ENCODE results near the gene CNTNAP4. TPM values are rescaled to one million over a fixed set of nuclear protein-coding genes. Genes with fewer than 3 reads are reported as not detected.
A peak's percentile ranks its signal among the peaks of the same experiment; 100 is the strongest.

The CNTNAP4 gene
- total and polyA plus RNA-seq, 4 donors, result 0.06 to 0.09 TPM; not detected in 2

DNA sequence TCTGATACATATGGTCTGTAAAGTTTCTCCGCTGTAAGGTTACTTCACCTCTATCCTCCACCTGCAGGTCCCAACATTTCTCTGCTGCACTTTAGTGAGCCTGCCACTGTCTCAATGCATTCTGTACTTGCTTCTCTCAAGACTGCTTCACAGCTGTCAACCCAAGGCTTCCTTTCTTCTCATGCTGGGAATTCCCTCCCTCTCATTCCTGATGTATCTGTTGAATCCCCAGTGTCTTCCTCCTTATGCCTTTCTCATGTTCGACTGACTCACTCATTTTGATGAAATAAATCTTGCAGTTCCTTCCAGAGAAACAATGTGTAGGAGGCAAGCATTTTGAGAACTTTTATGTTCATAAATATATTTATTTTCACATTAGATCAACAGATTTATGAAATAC is 288.3 kb downstream of the CNTNAP4 start (continued):
- TF ChIP-seq, protein P1, sequence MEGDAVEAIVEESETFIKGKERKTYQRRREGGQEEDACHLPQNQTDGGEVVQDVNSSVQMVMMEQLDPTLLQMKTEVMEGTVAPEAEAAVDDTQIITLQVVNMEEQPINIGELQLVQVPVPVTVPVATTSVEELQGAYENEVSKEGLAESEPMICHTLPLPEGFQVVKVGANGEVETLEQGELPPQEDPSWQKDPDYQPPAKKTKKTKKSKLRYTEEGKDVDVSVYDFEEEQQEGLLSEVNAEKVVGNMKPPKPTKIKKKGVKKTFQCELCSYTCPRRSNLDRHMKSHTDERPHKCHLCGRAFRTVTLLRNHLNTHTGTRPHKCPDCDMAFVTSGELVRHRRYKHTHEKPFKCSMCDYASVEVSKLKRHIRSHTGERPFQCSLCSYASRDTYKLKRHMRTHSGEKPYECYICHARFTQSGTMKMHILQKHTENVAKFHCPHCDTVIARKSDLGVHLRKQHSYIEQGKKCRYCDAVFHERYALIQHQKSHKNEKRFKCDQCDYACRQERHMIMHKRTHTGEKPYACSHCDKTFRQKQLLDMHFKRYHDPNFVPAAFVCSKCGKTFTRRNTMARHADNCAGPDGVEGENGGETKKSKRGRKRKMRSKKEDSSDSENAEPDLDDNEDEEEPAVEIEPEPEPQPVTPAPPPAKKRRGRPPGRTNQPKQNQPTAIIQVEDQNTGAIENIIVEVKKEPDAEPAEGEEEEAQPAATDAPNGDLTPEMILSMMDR (IDR thresholded peaks at IDR 0.05; ENCODE audit: low read depth, low read length, missing input control), result no peak
- TF ChIP-seq TAF1 (conservative IDR thresholded peaks at IDR 0.05), result no peak
- TF ChIP-seq HNF4G (IDR thresholded peaks at IDR 0.05), result no peak
- TF ChIP-seq, protein P2, sequence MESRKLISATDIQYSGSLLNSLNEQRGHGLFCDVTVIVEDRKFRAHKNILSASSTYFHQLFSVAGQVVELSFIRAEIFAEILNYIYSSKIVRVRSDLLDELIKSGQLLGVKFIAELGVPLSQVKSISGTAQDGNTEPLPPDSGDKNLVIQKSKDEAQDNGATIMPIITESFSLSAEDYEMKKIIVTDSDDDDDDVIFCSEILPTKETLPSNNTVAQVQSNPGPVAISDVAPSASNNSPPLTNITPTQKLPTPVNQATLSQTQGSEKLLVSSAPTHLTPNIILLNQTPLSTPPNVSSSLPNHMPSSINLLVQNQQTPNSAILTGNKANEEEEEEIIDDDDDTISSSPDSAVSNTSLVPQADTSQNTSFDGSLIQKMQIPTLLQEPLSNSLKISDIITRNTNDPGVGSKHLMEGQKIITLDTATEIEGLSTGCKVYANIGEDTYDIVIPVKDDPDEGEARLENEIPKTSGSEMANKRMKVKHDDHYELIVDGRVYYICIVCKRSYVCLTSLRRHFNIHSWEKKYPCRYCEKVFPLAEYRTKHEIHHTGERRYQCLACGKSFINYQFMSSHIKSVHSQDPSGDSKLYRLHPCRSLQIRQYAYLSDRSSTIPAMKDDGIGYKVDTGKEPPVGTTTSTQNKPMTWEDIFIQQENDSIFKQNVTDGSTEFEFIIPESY (IDR thresholded peaks at IDR 0.05), result no peak
- TF ChIP-seq JUND (IDR thresholded peaks at IDR 0.05), result no peak
- TF ChIP-seq FOXA2 (IDR thresholded peaks at IDR 0.05), result no peak
- TF ChIP-seq, protein P3, sequence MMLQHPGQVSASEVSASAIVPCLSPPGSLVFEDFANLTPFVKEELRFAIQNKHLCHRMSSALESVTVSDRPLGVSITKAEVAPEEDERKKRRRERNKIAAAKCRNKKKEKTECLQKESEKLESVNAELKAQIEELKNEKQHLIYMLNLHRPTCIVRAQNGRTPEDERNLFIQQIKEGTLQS (IDR thresholded peaks at IDR 0.05), result no peak

DNA sequence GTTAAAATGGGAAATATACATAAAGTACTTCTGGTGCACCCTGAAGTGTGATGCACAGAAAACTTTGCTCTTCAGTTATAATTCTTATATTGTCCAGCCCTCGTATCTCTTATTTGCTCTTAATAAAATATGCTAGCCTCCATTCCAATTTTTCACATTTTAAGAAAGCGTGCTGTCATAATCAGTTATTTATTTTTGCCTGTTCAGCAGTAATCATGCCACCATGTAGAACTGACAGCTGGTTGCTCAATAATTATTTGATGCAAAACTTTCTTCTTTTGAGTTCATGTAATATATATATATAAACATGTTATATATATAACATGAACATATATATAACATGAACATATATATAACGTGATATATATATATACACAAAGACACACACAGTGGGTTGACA is 294.6 kb downstream of the CNTNAP4 start:
- Histone ChIP-seq H3K9me3 (ENCODE audit: control insufficient read depth in 4 of 4, low read length in 3 of 4) (no peaks in the 10 kb centered on the region), H3K4me3 (ENCODE audit: low read depth in 1 of 3, low read length in 3 of 3) (no peak overlapping the region), H3K27me3 (ENCODE audit: control insufficient read depth in 4 of 4, insufficient read depth in 4 of 4, low read length in 3 of 4) (no peaks in the 10 kb centered on the region), H3K9ac (ENCODE audit: low read depth in 1 of 2, low read length in 2 of 2) (no peak overlapping the region), H3K27ac (ENCODE audit: low read depth in 1 of 2, low read length in 2 of 2) (no peak overlapping the region), H3K4me1 (ENCODE audit: control insufficient read depth in 4 of 4, insufficient read depth in 4 of 4, low read length in 3 of 4) (no peaks in the 10 kb centered on the region), H3K36me3 (ENCODE audit: control insufficient read depth in 4 of 4, insufficient read depth in 3 of 4, low read depth in 1 of 4, low read length in 3 of 4) (no peaks in the 10 kb centered on the region)
- no peak for DNase-seq (ENCODE audit: low spot score)
- TF ChIP-seq YY1 (IDR thresholded peaks at IDR 0.05) (no peak), EGR1 (IDR thresholded peaks at IDR 0.05; ENCODE audit: low read depth in 2 of 2) (no peak), JUND (IDR thresholded peaks at IDR 0.05) (no peak), FOXA2 (IDR thresholded peaks at IDR 0.05) (no peak), SP1 (IDR thresholded peaks at IDR 0.05) (no peak)
- TF ChIP-seq, protein P3 (IDR thresholded peaks at IDR 0.05), result no peak
- 87% methylated on average over 3 of the region's 3 CpGs for WGBS

DNA sequence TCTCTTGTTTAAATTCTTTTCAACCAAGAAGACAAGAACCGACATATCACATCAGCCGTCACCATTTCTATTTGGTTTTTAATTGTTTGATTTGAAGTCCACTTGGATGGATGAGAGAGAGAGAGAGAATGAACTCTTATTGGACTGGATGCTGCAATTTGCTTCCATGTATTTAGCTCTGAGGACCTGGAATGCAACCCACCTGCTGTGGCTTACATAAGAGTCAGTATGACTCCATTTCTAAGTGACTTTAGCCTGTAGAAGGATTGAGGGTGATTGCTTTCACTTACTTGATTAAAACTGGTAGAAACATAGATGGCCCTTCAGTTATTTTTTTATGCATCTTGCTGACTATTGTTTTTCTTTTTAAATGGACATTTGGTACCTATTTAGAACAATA is 296.1 kb downstream of the CNTNAP4 start:
- no peaks in the 10 kb centered on the region for H3K9me3 ChIP-seq (ENCODE audit: control insufficient read depth in 4 of 4, low read length in 3 of 4)
- WGBS, result 93% methylated on average over 2 of the region's 2 CpGs
- H3K9ac ChIP-seq (ENCODE audit: low read depth in 1 of 2, low read length in 2 of 2), result no peak overlapping the region
- no peak overlapping the region for H3K27ac ChIP-seq (ENCODE audit: low read depth in 1 of 2, low read length in 2 of 2)
- TF ChIP-seq FOXA1 (IDR thresholded peaks at IDR 0.05) (no peak), FOXA2 (IDR thresholded peaks at IDR 0.05) (no peak), SP1 (IDR thresholded peaks at IDR 0.05) (no peak), HNF4G (IDR thresholded peaks at IDR 0.05) (no peak)
- H3K36me3 ChIP-seq (ENCODE audit: control insufficient read depth in 4 of 4, insufficient read depth in 3 of 4, low read depth in 1 of 4, low read length in 3 of 4), result no peaks in the 10 kb centered on the region
- no peak overlapping the region for H3K4me3 ChIP-seq (ENCODE audit: low read depth in 1 of 3, low read length in 3 of 3)
- no peak for DNase-seq (ENCODE audit: low spot score)
- no peaks in the 10 kb centered on the region for H3K27me3 ChIP-seq (ENCODE audit: control insufficient read depth in 4 of 4, insufficient read depth in 4 of 4, low read length in 3 of 4)
- H3K4me1 ChIP-seq (ENCODE audit: control insufficient read depth in 4 of 4, insufficient read depth in 4 of 4, low read length in 3 of 4), result no peaks in the 10 kb centered on the region

DNA sequence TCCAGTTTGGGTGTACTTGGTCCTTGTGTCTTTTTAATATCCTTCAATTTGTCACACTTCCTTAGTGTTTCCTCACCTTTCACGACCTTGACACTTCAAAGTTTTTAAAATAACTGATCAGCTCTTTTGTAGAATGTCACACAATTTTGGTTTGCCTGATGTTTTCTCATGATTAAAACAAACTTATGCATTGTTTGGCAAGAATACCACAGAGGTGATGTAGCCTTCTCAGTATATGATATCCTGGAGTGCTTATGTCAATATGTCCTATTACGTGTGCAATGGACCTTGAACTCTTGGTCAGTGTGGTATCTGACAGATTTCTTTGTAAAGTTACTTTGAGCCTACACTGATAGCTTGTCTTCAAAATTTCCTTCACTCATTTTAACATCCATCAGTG is 297.4 kb downstream of the CNTNAP4 start:
- DNase-seq (ENCODE audit: low spot score), result no peak
- Histone ChIP-seq H3K9ac (ENCODE audit: low read depth in 1 of 2, low read length in 2 of 2) (no peak overlapping the region), H3K9me3 (ENCODE audit: control insufficient read depth in 4 of 4, low read length in 3 of 4) (no peaks in the 10 kb centered on the region), H3K27ac (ENCODE audit: low read depth in 1 of 2, low read length in 2 of 2) (no peak overlapping the region), H3K4me1 (ENCODE audit: control insufficient read depth in 4 of 4, insufficient read depth in 4 of 4, low read length in 3 of 4) (no peaks in the 10 kb centered on the region), H3K4me3 (ENCODE audit: low read depth in 1 of 3, low read length in 3 of 3) (no peak overlapping the region), H3K36me3 (ENCODE audit: control insufficient read depth in 4 of 4, insufficient read depth in 3 of 4, low read depth in 1 of 4, low read length in 3 of 4) (no peaks in the 10 kb centered on the region), H3K27me3 (ENCODE audit: control insufficient read depth in 4 of 4, insufficient read depth in 4 of 4, low read length in 3 of 4) (no peaks in the 10 kb centered on the region)
- WGBS, result 29% methylated on average over 2 of the region's 2 CpGs
- TF ChIP-seq, protein P2 (IDR thresholded peaks at IDR 0.05), result no peak
- TF ChIP-seq JUND (IDR thresholded peaks at IDR 0.05) (peak; percentile 10 to 20), FOXA1 (IDR thresholded peaks at IDR 0.05) (peak; percentile 25), SP1 (IDR thresholded peaks at IDR 0.05) (peak; percentile 72), HNF4A (conservative IDR thresholded peaks at IDR 0.05) (peak; percentile 82 to 87), GABPA (IDR thresholded peaks at IDR 0.05 in 1 of 2, conservative IDR thresholded peaks at IDR 0.05 in 1 of 2) (no peak), NR2F2 (IDR thresholded peaks at IDR 0.05) (no peak), HNF4G (IDR thresholded peaks at IDR 0.05) (peak; percentile 52), YY1 (IDR thresholded peaks at IDR 0.05) (no peak)
- TF ChIP-seq, protein P4, sequence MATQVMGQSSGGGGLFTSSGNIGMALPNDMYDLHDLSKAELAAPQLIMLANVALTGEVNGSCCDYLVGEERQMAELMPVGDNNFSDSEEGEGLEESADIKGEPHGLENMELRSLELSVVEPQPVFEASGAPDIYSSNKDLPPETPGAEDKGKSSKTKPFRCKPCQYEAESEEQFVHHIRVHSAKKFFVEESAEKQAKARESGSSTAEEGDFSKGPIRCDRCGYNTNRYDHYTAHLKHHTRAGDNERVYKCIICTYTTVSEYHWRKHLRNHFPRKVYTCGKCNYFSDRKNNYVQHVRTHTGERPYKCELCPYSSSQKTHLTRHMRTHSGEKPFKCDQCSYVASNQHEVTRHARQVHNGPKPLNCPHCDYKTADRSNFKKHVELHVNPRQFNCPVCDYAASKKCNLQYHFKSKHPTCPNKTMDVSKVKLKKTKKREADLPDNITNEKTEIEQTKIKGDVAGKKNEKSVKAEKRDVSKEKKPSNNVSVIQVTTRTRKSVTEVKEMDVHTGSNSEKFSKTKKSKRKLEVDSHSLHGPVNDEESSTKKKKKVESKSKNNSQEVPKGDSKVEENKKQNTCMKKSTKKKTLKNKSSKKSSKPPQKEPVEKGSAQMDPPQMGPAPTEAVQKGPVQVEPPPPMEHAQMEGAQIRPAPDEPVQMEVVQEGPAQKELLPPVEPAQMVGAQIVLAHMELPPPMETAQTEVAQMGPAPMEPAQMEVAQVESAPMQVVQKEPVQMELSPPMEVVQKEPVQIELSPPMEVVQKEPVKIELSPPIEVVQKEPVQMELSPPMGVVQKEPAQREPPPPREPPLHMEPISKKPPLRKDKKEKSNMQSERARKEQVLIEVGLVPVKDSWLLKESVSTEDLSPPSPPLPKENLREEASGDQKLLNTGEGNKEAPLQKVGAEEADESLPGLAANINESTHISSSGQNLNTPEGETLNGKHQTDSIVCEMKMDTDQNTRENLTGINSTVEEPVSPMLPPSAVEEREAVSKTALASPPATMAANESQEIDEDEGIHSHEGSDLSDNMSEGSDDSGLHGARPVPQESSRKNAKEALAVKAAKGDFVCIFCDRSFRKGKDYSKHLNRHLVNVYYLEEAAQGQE (IDR thresholded peaks at IDR 0.05), result no peak

Data from liver (tissue), 9 donors.